GM12872 (cell line): ENCODE data around the gene PLA1A.

Source experiments
- CTCF ChIP-seq: IDR thresholded peaks from 3 replicates; pipeline ENCODE4 v1.5.1; 2011; ENCODE audit warnings: low read depth, mild to moderate bottlenecking, low read length, moderate library complexity; ENCODE audit not compliant: insufficient read depth

Gene PLA1A

GRCh38 chr3:119555929-119556328, 41.8 kb upstream of the PLA1A start:
- no peak for TF ChIP-seq CTCF

GRCh38 chr3:119557192-119557876, 40.4 kb upstream of the PLA1A start:
- TF ChIP-seq CTCF = no peak

DNA sequence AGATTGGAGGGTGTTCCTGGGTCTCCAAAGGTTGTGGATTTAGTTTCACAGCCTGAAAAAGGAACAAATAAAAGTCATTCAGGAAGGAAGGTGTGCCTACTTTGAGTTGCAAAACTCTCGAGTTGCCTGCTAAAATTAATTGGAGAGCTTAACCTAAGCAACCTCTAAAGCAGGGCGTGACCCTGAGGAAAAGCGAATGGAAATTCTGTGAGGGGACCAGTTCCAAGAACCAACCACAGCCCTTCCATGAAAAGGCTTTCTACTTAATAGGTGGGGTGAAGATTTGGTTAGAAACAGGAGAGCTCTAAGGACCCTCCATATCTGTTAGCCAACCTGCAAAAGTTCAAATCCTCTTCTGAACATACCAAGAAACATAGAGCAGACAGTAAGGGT, 39.8 kb upstream of the PLA1A start:
- no peak for TF ChIP-seq CTCF

DNA sequence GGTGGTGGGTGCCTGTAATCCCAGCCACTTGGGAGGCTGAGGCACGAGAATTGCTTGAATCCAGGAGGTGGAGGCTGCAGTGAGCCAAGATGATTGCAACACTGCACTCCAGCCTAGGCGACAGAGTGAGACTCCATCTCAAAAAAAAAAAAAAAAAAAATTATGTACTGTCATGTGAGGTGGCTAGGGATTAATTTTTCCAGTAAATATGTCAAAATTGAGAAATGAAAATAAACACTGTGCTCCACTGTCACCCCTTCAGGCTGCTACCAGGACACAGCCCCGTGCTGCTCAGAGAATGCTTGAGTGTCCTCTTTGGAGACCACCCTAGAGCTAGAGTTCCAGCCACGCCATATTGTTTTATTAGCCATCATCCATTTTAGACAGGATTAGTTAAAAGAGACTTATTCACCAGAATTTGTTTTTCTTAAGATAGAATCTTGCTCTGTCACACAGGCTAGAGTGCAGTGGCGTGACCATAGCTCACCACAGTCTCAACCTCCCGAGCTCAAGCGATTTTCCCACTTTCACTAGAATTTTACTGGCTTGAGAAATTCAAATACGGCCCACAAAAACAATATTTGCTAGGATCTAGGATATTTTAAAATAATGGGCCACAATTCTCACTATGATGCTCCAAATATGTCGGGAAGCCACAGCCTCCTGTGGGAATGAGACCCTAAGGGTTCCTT, 38.9 kb upstream of the PLA1A start:
- no peak for TF ChIP-seq CTCF

DNA sequence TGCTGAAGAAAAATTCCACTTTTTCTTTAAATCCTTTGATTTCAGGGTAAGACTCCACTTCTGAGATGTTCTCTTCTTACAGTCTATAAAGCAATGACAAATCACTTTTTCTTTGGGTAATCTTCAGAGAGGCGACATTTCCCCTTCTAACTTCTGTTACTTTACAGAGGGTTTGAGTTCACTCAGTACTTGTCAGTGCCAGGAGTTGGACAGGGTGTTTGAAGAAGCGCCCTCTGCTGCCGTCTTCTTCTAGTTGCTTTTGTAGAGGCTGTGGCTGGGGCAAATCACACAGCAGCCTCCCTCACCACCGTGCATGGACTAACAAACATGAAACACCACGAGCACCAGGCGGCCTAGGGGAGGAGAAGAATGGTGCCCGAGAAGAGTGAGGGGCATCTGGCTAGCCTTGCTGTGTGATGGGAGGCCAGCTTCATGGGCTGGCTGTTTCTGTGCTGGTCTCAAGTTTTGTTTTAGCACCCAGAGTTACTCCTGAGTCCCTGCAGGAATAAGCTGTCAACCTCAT, 38.2 kb upstream of the PLA1A start, which contains the start of gene CD80:
Gene CD80 (minus strand): TSS at position 174 of the 523 bp plus-strand sequence. CDS start 1,886 bp downstream, outside the sequence.
- TF ChIP-seq CTCF = peak; percentile 74

DNA sequence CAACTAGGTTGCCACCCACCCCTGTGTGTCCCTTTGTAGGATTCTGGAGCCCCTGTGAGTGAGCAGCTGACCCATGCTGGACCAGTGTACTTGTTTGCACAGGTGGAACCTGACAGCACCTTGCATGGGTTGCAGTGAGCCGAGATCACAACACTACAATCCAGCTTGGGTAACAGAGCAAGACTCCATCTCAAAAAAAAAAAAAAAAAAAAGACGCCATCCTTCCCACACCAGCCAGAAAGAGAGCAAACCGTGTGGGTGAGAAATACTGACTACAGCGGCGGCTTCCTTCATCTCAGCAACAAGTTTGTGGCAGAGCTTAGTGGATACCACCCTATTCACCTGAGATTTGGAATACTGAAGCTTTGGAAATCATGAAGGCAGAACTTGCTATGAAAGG, 37.5 kb upstream of the PLA1A start:
- no peak for TF ChIP-seq CTCF

GRCh38 chr3:119562307-119562961, 35.3 kb upstream of the PLA1A start:
- TF ChIP-seq CTCF = no peak
